Measurements from ENCODE around the gene TRAFD1.

The TRAFD1 gene

DNA sequence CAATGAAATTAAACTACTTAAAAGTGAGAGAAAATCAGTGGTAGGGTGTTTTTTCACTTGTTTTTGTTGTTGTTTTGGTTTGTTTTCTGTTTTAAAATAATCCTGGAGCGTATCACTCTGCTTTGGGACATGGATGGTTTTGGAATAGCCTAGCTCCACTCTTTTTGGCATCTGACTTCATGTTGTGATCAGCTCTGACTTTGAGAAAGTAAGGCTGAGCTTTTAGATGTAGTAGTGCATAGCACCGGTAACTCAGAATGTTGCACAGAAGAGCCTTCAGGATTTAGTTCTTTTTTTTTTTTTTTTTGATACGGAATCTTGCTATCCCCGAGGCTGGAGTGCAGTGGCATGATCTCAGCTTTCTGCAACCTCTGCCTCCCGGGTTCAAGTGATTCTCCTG lies 8.1 kb downstream of the TRAFD1 start:
- no peak for DNase-seq (ENCODE audit: low read depth)
- no peak overlapping the region for H3K4me3 ChIP-seq (ENCODE audit: low read depth, low read length)
- TF ChIP-seq, protein P1, sequence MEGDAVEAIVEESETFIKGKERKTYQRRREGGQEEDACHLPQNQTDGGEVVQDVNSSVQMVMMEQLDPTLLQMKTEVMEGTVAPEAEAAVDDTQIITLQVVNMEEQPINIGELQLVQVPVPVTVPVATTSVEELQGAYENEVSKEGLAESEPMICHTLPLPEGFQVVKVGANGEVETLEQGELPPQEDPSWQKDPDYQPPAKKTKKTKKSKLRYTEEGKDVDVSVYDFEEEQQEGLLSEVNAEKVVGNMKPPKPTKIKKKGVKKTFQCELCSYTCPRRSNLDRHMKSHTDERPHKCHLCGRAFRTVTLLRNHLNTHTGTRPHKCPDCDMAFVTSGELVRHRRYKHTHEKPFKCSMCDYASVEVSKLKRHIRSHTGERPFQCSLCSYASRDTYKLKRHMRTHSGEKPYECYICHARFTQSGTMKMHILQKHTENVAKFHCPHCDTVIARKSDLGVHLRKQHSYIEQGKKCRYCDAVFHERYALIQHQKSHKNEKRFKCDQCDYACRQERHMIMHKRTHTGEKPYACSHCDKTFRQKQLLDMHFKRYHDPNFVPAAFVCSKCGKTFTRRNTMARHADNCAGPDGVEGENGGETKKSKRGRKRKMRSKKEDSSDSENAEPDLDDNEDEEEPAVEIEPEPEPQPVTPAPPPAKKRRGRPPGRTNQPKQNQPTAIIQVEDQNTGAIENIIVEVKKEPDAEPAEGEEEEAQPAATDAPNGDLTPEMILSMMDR (IDR thresholded peaks at IDR 0.05; ENCODE audit: low read depth, low read length) = no peak
- no peak for TF ChIP-seq MYC (IDR thresholded peaks at IDR 0.05; ENCODE audit: low read depth, low read length)

DNA sequence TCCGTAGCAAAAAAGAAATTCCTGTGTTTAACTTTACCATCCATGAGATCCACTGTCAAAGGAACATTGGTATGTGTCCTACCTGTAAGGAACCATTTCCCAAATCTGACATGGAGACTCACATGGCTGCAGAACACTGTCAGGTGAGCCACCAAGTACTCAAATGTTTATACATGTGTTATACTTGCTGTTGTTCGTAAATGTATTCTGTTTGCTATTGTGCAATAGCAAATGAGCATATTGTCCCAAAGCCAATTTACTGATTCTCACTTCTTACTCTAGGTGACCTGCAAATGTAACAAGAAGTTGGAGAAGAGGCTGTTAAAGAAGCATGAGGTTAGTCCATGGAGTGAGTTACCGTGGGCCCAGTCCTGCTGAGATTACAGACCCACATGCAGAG lies 9.4 kb downstream of the TRAFD1 start:
- TF ChIP-seq, protein P1 (IDR thresholded peaks at IDR 0.05; ENCODE audit: low read depth, low read length) = no peak
- TF ChIP-seq POLR2A (IDR thresholded peaks at IDR 0.05; ENCODE audit: extremely low read depth, insufficient read length) (no peak), MYC (IDR thresholded peaks at IDR 0.05; ENCODE audit: low read depth, low read length) (no peak)
- TF ChIP-seq, protein P2, sequence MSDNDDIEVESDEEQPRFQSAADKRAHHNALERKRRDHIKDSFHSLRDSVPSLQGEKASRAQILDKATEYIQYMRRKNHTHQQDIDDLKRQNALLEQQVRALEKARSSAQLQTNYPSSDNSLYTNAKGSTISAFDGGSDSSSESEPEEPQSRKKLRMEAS (IDR thresholded peaks at IDR 0.05; ENCODE audit: low read depth, low read length) = no peak
- no peak overlapping the region for H3K4me3 ChIP-seq (ENCODE audit: low read depth, low read length)
- DNase-seq (ENCODE audit: low read depth) = no peak

DNA sequence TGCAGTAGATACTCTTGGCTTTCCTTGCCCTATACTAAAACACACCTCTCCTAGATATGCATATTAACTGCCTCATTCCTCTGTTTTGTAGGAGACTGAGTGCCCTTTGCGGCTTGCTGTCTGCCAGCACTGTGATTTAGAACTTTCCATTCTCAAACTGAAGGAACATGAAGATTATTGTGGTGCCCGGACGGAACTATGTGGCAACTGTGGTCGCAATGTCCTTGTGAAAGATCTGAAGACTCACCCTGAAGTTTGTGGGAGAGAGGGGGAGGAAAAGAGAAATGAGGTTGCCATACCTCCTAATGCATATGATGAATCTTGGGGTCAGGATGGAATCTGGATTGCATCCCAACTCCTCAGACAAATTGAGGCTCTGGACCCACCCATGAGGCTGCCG lies 15.4 kb downstream of the TRAFD1 start:
- TF ChIP-seq POLR2A (IDR thresholded peaks at IDR 0.05; ENCODE audit: extremely low read depth, insufficient read length) = no peak
- TF ChIP-seq MYC (IDR thresholded peaks at IDR 0.05; ENCODE audit: low read depth, low read length) = peak; percentile 70
- TF ChIP-seq, protein P1 (IDR thresholded peaks at IDR 0.05; ENCODE audit: low read depth, low read length) = no peak
- TF ChIP-seq, protein P2 (IDR thresholded peaks at IDR 0.05; ENCODE audit: low read depth, low read length) = 0 out of 2 replicates have a peak, but pooled peaks have one; percentile 42
- DNase-seq (ENCODE audit: low read depth) = peak; percentile 94

DNA sequence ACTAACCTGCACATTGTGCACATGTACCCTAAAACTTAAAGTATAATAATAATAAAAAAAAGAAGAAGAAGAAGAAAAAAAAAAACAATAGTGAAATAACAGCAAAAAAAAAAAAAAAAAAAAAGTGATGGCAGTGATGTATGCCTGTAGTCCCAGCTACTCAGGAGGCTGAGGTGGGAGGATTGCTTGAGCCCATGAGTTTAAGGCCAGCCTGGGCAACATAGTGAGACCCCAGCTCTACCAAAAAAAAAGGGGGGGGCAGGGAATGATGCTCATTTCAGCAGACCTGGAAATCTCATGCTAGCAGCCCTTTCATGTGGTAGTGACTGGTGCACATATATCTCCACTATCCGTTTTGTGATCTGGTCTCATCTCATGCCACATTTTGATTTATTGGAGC lies 20.8 kb downstream of the TRAFD1 start:
- no peak overlapping the region for H3K4me3 ChIP-seq (ENCODE audit: low read depth, low read length)
- TF ChIP-seq MYC (IDR thresholded peaks at IDR 0.05; ENCODE audit: low read depth, low read length) = no peak
- TF ChIP-seq, protein P2 (IDR thresholded peaks at IDR 0.05; ENCODE audit: low read depth, low read length) = no peak
- no peak for TF ChIP-seq POLR2A (IDR thresholded peaks at IDR 0.05; ENCODE audit: extremely low read depth, insufficient read length)
- TF ChIP-seq, protein P1 (IDR thresholded peaks at IDR 0.05; ENCODE audit: low read depth, low read length) = no peak
- DNase-seq (ENCODE audit: low read depth) = no peak

More for the DNA sequence above, 15.4 kb downstream of the TRAFD1 start:
- no peak overlapping the region for H3K4me3 ChIP-seq (ENCODE audit: low read depth, low read length)

DNA sequence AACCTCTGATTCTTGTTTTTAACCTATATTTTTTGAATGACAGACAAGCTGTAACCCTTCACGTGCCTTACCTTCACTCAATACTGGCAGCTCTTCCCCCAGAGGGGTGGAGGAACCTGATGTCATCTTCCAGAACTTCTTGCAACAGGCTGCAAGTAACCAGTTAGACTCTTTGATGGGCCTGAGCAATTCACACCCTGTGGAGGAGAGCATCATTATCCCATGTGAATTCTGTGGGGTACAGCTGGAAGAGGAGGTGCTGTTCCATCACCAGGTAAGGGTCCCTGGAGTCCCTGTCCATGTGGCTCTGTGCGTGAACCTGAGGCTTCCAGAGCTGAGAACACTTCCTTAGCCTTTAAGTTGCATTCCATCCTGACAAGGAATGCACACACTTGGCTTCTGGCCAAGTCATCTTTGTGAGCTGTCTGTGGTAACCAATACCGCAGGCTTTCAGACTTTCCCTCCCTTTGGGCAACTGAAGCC lies 22.7 kb downstream of the TRAFD1 start:
- DNase-seq (ENCODE audit: low read depth) = no peak
- no peak overlapping the region for H3K4me3 ChIP-seq (ENCODE audit: low read depth, low read length)
- TF ChIP-seq, protein P2 (IDR thresholded peaks at IDR 0.05; ENCODE audit: low read depth, low read length) = no peak
- TF ChIP-seq, protein P1 (IDR thresholded peaks at IDR 0.05; ENCODE audit: low read depth, low read length) = no peak
- TF ChIP-seq POLR2A (IDR thresholded peaks at IDR 0.05; ENCODE audit: extremely low read depth, insufficient read length) (no peak), MYC (IDR thresholded peaks at IDR 0.05; ENCODE audit: low read depth, low read length) (no peak)

DNA sequence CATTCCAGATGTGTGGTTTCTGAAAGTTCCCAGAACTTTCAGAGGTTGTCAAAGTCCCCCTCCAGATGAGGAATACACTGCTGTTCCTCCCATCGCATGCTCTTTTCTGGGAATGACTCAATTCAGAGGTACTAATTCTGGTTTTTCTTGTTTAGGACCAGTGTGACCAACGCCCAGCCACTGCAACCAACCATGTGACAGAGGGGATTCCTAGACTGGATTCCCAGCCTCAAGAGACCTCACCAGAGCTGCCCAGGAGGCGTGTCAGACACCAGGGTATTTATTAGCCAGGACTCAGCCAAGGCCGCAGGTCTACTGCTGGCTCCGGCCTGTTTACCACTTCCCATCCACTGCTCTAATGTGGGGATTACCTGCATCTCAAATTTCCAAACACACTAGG lies 24.2 kb downstream of the TRAFD1 start:
- H3K4me3 ChIP-seq (ENCODE audit: low read depth, low read length) = no peak overlapping the region
- TF ChIP-seq MYC (IDR thresholded peaks at IDR 0.05; ENCODE audit: low read depth, low read length) (no peak), POLR2A (IDR thresholded peaks at IDR 0.05; ENCODE audit: extremely low read depth, insufficient read length) (no peak)
- TF ChIP-seq, protein P2 (IDR thresholded peaks at IDR 0.05; ENCODE audit: low read depth, low read length) = no peak
- TF ChIP-seq, protein P1 (IDR thresholded peaks at IDR 0.05; ENCODE audit: low read depth, low read length) = no peak
- no peak for DNase-seq (ENCODE audit: low read depth)
